Neural cell (in vitro differentiated cells): Measurements from ENCODE around the gene SPATA46. TPM values are rescaled to one million over a fixed set of nuclear protein-coding genes. Genes with fewer than 3 reads are reported as not detected.
"Not testable (repeated sequence)": the region's sequence is repeated elsewhere in the genome, so short reads cannot be mapped to it uniquely, and the experiment has no call there.

Experiments used
- H2AFZ ChIP-seq: fragments of 200-600, 300-800 bp; sonication (generic), shearing (Covaris generic); 2 replicates; pipeline ENCODE4 v1.6.0; 2014; ENCODE audit warnings: low read depth, mild to moderate bottlenecking, antibody characterized with exemption, low read length, moderate library complexity
- H3F3A ChIP-seq: fragments of 200-600 bp; shearing (Covaris generic); 2 replicates; pipeline ENCODE4 v1.6.1; 2016; ENCODE audit warnings: mild to moderate bottlenecking, moderate library complexity, mixed read lengths, antibody characterized with exemption, low read length; ENCODE audit not compliant: insufficient read depth, poor library complexity, severe bottlenecking
- H3K27ac ChIP-seq: fragments of 200-600, 300-800 bp; sonication (generic), shearing (Covaris generic); 2 replicates; pipeline ENCODE4 v1.5.1; 2014; ENCODE audit warnings: mild to moderate bottlenecking, low read length, moderate library complexity
- H3K27me3 ChIP-seq: fragments of 300-800, 200-600 bp; sonication (generic), shearing (Covaris generic); 2 replicates; pipeline ENCODE4 v1.6.0; 2014; ENCODE audit warnings: mild to moderate bottlenecking, low read depth, low read length, moderate library complexity; ENCODE audit not compliant: insufficient read depth
- H3K36me3 ChIP-seq: fragments of 300-800, 200-600 bp; sonication (generic), shearing (Covaris generic); 2 replicates; pipeline ENCODE4 v1.5.1; 2014; ENCODE audit warnings: mild to moderate bottlenecking, antibody characterized with exemption, low read length, moderate library complexity; ENCODE audit not compliant: insufficient read depth
- H3K4me2 ChIP-seq: fragments of 300-800, 200-600 bp; sonication (generic), shearing (Covaris generic); 2 replicates; pipeline ENCODE4 v1.6.0; 2014; ENCODE audit warnings: mild to moderate bottlenecking, low read length
- H3K4me3 ChIP-seq: fragments of 300-800, 200-600 bp; sonication (generic), shearing (Covaris generic); 2 replicates; pipeline ENCODE4 v1.5.1; 2014; ENCODE audit warnings: mild to moderate bottlenecking, low read length, moderate library complexity
- H3K79me2 ChIP-seq: fragments of 200-600 bp; shearing (Covaris generic); replicated peaks from 2 replicates; pipeline ENCODE4 v1.6.0; 2014; ENCODE audit warnings: mild to moderate bottlenecking, low read length, moderate library complexity; ENCODE audit not compliant: insufficient read depth
- H3K9ac ChIP-seq: fragments of 300-800, 200-600 bp; sonication (generic), shearing (Covaris generic); 2 replicates; pipeline ENCODE4 v1.6.1; 2016; ENCODE audit warnings: mild to moderate bottlenecking, low read length, mixed read lengths
- H3K9me2 ChIP-seq: fragments of 200-600 bp; shearing (Covaris generic); 2 replicates; pipeline ENCODE4 v1.6.1; 2016; ENCODE audit warnings: mild to moderate bottlenecking, low read length, mixed read lengths; ENCODE audit not compliant: insufficient read depth
- H3K9me3 ChIP-seq: fragments of 200-600, 300-800 bp; sonication (generic), shearing (Covaris generic); 2 replicates; pipeline ENCODE4 v1.6.1; 2016; ENCODE audit warnings: mild to moderate bottlenecking, mixed run types, low read length, moderate library complexity, mixed read lengths
- H4K20me1 ChIP-seq: fragments of 200-600 bp; shearing (Covaris generic); 2 replicates; pipeline ENCODE4 v1.6.1; 2016; ENCODE audit warnings: mild to moderate bottlenecking, mixed run types; ENCODE audit not compliant: insufficient read depth
- CTCF ChIP-seq: fragments of 450-650 bp; IDR thresholded peaks from 2 replicates; pipeline ENCODE4 v1.5.1; 2014; ENCODE audit warnings: antibody characterized with exemption, mild to moderate bottlenecking, moderate library complexity; ENCODE audit not compliant: poor library complexity, severe bottlenecking
- EP300 ChIP-seq: fragments of 450-650 bp; conservative IDR thresholded peaks from 2 replicates; pipeline ENCODE4 v1.6.1; 2014; ENCODE audit warnings: antibody characterized with exemption, mild to moderate bottlenecking, moderate library complexity; ENCODE audit not compliant: poor library complexity, severe bottlenecking
- EZH2 ChIP-seq: fragments of 200-600, 300-800 bp; shearing (Covaris generic), sonication (generic); IDR thresholded peaks from 2 replicates; pipeline ENCODE4 v1.6.1; 2014; ENCODE audit warnings: antibody characterized with exemption, low read length, borderline replicate concordance, mild to moderate bottlenecking; ENCODE audit not compliant: insufficient read depth, poor library complexity, severe bottlenecking
- MXI1 ChIP-seq: fragments of 450-650 bp; conservative IDR thresholded peaks from 2 replicates; pipeline ENCODE4 v1.6.1; 2014; ENCODE audit warnings: antibody characterized with exemption, mild to moderate bottlenecking; ENCODE audit not compliant: poor library complexity, severe bottlenecking
- POLR2AphosphoS5 ChIP-seq: IDR thresholded peaks from 2 replicates; pipeline ENCODE4 v1.6.1; 2012
- RAD21 ChIP-seq: fragments of 450-650 bp; conservative IDR thresholded peaks from 2 replicates; pipeline ENCODE4 v1.6.1; 2014; ENCODE audit warnings: antibody characterized with exemption, mild to moderate bottlenecking, moderate library complexity
- REST ChIP-seq: IDR thresholded peaks from 2 replicates; pipeline ENCODE4 v1.6.1; 2012; ENCODE audit warnings: borderline replicate concordance
- SMC3 ChIP-seq: fragments of 450-650 bp; conservative IDR thresholded peaks from 2 replicates; pipeline ENCODE4 v1.6.1; 2014; ENCODE audit warnings: antibody characterized with exemption, mild to moderate bottlenecking, moderate library complexity; ENCODE audit not compliant: poor library complexity
- TAF1 ChIP-seq: IDR thresholded peaks from 2 replicates; pipeline ENCODE4 v1.6.1; 2012; ENCODE audit warnings: low read depth
- polyA plus RNA-seq: library from polyadenylated mRNA; depleted of rRNA; stranded (reverse); fragments of >200 nt; gene quantifications from 2 replicates; pipeline ENCODE4 v1.2.3, GENCODE V29; 2014

The SPATA46 gene
- polyA plus RNA-seq, 1 donor from 2014 or later = not detected

- no peaks in the 10 kb centered on the region for H3K9me3 ChIP-seq
- no peak overlapping the region for H3K9ac ChIP-seq
- H4K20me1 ChIP-seq = no peaks in the 10 kb centered on the region
- H3F3A ChIP-seq = no peaks in the 10 kb centered on the region
- H3K27me3 ChIP-seq = no peaks in the 10 kb centered on the region
- no peaks in the 10 kb centered on the region for H3K79me2 ChIP-seq
- H3K4me2 ChIP-seq = no peak overlapping the region
- H3K9me2 ChIP-seq = no peaks in the 10 kb centered on the region
- H2AFZ ChIP-seq = no peak overlapping the region
- no peak for TF ChIP-seq SMC3
- TF ChIP-seq EP300 = no peak
- no peak for TF ChIP-seq CTCF
- TF ChIP-seq TAF1 = no peak
- no peak for TF ChIP-seq POLR2AphosphoS5
- no peak for TF ChIP-seq EZH2
- H3K27ac ChIP-seq = no peak overlapping the region
- no peaks in the 10 kb centered on the region for H3K36me3 ChIP-seq
- no peak overlapping the region for H3K4me3 ChIP-seq
Measured at GRCh38 chr1:162421258-162422164, 44.9 kb upstream of the SPATA46 start.

GRCh38 chr1:162420120-162420519 lies 43.5 kb upstream of the SPATA46 start:
- Histone ChIP-seq H4K20me1 (no peaks in the 10 kb centered on the region), H3K27ac (no peak overlapping the region), H3K79me2 (no peaks in the 10 kb centered on the region), H3K36me3 (no peaks in the 10 kb centered on the region), H3K9me2 (no peaks in the 10 kb centered on the region), H2AFZ (no peak overlapping the region), H3K4me3 (no peak overlapping the region), H3K4me2 (no peak overlapping the region), H3F3A (no peaks in the 10 kb centered on the region), H3K9me3 (no peaks in the 10 kb centered on the region), H3K9ac (no peak overlapping the region), H3K27me3 (no peaks in the 10 kb centered on the region)
- TF ChIP-seq REST (no peak), POLR2AphosphoS5 (no peak), MXI1 (no peak), RAD21 (no peak), EZH2 (no peak), CTCF (no peak)

GRCh38 chr1:162419450-162419931 lies 42.8 kb upstream of the SPATA46 start:
- H3K9me3 ChIP-seq, H3K9me2 ChIP-seq, H3K36me3 ChIP-seq, H3K79me2 ChIP-seq, H3K4me2 ChIP-seq, H3F3A ChIP-seq, H3K4me3 ChIP-seq, H4K20me1 ChIP-seq, H3K27ac ChIP-seq, H3K9ac ChIP-seq, H2AFZ ChIP-seq, H3K27me3 ChIP-seq: not testable (repeated sequence)

- H4K20me1 ChIP-seq, H3K27me3 ChIP-seq, H3F3A ChIP-seq, H2AFZ ChIP-seq, H3K4me3 ChIP-seq, H3K4me2 ChIP-seq, H3K9me2 ChIP-seq, H3K27ac ChIP-seq, H3K79me2 ChIP-seq, H3K9ac ChIP-seq, H3K9me3 ChIP-seq, H3K36me3 ChIP-seq: not testable (repeated sequence)
Measured at GRCh38 chr1:162418584-162418983, 41.9 kb upstream of the SPATA46 start.
